Breast epithelium (tissue), 4 donors: ENCODE measurements around the gene SYT13. TPM values are rescaled to one million over a fixed set of nuclear protein-coding genes. Genes with fewer than 3 reads are reported as not detected.

Source experiments
- DNase-seq, 2 donors: peaks; one replicate each; pipeline ENCODE4 v3.0.0-alpha.2; 2019; ENCODE audit warnings: low spot score in 2 of 2
- H3K27ac ChIP-seq, 2 donors: fragments of 200-600 bp; sonication (generic) in 1 of 2; one replicate each; pipeline ENCODE4 v1.5.1; 2016 to 2019; ENCODE audit warnings: mild to moderate bottlenecking in 1 of 2
- H3K27me3 ChIP-seq, 2 donors: fragments of 200-600 bp; sonication (generic) in 1 of 2; one replicate each; pipeline versions ENCODE4 v1.5.1 to v1.6.0; 2017 to 2019; ENCODE audit warnings: control low read depth in 1 of 2, mild to moderate bottlenecking in 1 of 2
- H3K36me3 ChIP-seq: fragments of 200-600 bp; one replicate; pipeline ENCODE4 v1.5.1; 2019
- H3K4me1 ChIP-seq, 2 donors: fragments of 200-600 bp; sonication (generic); one replicate each; pipeline ENCODE4 v1.5.1; 2016 to 2019; ENCODE audit warnings: control low read depth in 1 of 2
- H3K4me3 ChIP-seq, 3 donors: fragments of 200-600 bp; sonication (generic); 1 replicate in 2 of 3; 2 replicates in 1 of 3; pipeline ENCODE4 v1.5.1; 2016 to 2019; ENCODE audit warnings: mild to moderate bottlenecking in 3 of 3, moderate library complexity in 2 of 3
- H3K9me3 ChIP-seq, 2 donors: fragments of 200-600 bp; sonication (generic) in 1 of 2; one replicate each; pipeline ENCODE4 v1.5.1; 2016 to 2019; ENCODE audit warnings: control low read depth in 1 of 2
- CTCF ChIP-seq, 3 donors: fragments of 450-650 bp; IDR thresholded peaks; one replicate each; pipeline ENCODE4 v1.5.1; 2016 to 2017; ENCODE audit warnings: antibody characterized with exemption in 3 of 3, mild to moderate bottlenecking in 3 of 3, moderate library complexity in 3 of 3
- POLR2A ChIP-seq: fragments of 450-650 bp; IDR thresholded peaks from one replicate; pipeline ENCODE4 v1.6.1; 2016; ENCODE audit warnings: antibody characterized with exemption, mild to moderate bottlenecking, moderate library complexity
- POLR2AphosphoS5 ChIP-seq, 3 donors: sonication (generic); formaldehyde crosslinking; IDR thresholded peaks; one replicate each; pipeline ENCODE4 v1.6.1; 2017; ENCODE audit warnings: antibody characterized with exemption in 3 of 3
- intact Hi-C: fragments of 100-400 bp; cut with DNase I; formaldehyde crosslinking; loops from one replicate; pipeline ENCODE4 v1.15.1; 2023; ENCODE audit warnings: low total_unique reads
- total RNA-seq, 3 donors: library from RNA; depleted of rRNA; stranded (reverse); fragments of >200 nt; gene quantifications; one replicate each; pipeline ENCODE4 v1.1.0, GENCODE V29; 2016

Gene SYT13
- total RNA-seq, 3 donors from 2014 or later, result 0.29 to 0.33 TPM; not detected in 1

- no peak overlapping the region for H3K27ac ChIP-seq
- no peaks in the 10 kb centered on the region for H3K9me3 ChIP-seq
- H3K36me3 ChIP-seq, result no peaks in the 10 kb centered on the region
- H3K4me3 ChIP-seq, result no peak overlapping the region
- no peaks in the 10 kb centered on the region for H3K4me1 ChIP-seq
- intact Hi-C loops, result no loop called here
- H3K27me3 ChIP-seq, result no peaks in the 10 kb centered on the region
- no peak for DNase-seq
- TF ChIP-seq CTCF (IDR thresholded peaks at IDR 0.05), result no peak
- no peak for TF ChIP-seq POLR2A
- no peak for TF ChIP-seq POLR2AphosphoS5 (IDR thresholded peaks at IDR 0.05)
Observed at GRCh38 chr11:45275828-45276227, 10.3 kb downstream of the SYT13 start.

- TF ChIP-seq CTCF (IDR thresholded peaks at IDR 0.05), result no peak
- no peak for TF ChIP-seq POLR2AphosphoS5 (IDR thresholded peaks at IDR 0.05)
- no peak for TF ChIP-seq POLR2A
- no peaks in the 10 kb centered on the region for H3K36me3 ChIP-seq
- H3K4me3 ChIP-seq, result no peak overlapping the region
- H3K9me3 ChIP-seq, result no peaks in the 10 kb centered on the region
- H3K27me3 ChIP-seq, result no peaks in the 10 kb centered on the region
- intact Hi-C loops, result no loop called here
- H3K27ac ChIP-seq, result no peak overlapping the region
- no peak for DNase-seq
- no peaks in the 10 kb centered on the region for H3K4me1 ChIP-seq
Observed at GRCh38 chr11:45274206-45274605, 11.9 kb downstream of the SYT13 start.

GRCh38 chr11:45273509-45273908 lies 12.6 kb downstream of the SYT13 start:
- Histone ChIP-seq H3K36me3 (no peaks in the 10 kb centered on the region), H3K27ac (no peak overlapping the region), H3K4me1 (no peaks in the 10 kb centered on the region), H3K9me3 (no peaks in the 10 kb centered on the region), H3K4me3 (no peak overlapping the region), H3K27me3 (no peaks in the 10 kb centered on the region)
- TF ChIP-seq CTCF (IDR thresholded peaks at IDR 0.05), result no peak
- TF ChIP-seq POLR2A, result no peak
- no peak for TF ChIP-seq POLR2AphosphoS5 (IDR thresholded peaks at IDR 0.05)
- intact Hi-C loops, result no loop called here
- DNase-seq, result no peak

- TF ChIP-seq POLR2AphosphoS5 (IDR thresholded peaks at IDR 0.05) (no peak), CTCF (IDR thresholded peaks at IDR 0.05) (no peak)
- no peak overlapping the region for H3K27ac ChIP-seq
- intact Hi-C loops, result no loop called here
- no peaks in the 10 kb centered on the region for H3K36me3 ChIP-seq
- no peak for DNase-seq
- H3K4me3 ChIP-seq, result no peak overlapping the region
- no peaks in the 10 kb centered on the region for H3K4me1 ChIP-seq
- H3K9me3 ChIP-seq, result no peaks in the 10 kb centered on the region
- H3K27me3 ChIP-seq, result no peaks in the 10 kb centered on the region
Observed at GRCh38 chr11:45272701-45273100, 13.4 kb downstream of the SYT13 start.

- intact Hi-C loops, result no loop called here
- no peaks in the 10 kb centered on the region for H3K27me3 ChIP-seq
- TF ChIP-seq CTCF (IDR thresholded peaks at IDR 0.05) (no peak), POLR2AphosphoS5 (IDR thresholded peaks at IDR 0.05) (no peak), POLR2A (no peak)
Observed at GRCh38 chr11:45270946-45271716, 15.0 kb downstream of the SYT13 start.

More at GRCh38 chr11:45270946-45271716, 15.0 kb downstream of the SYT13 start:
- Histone ChIP-seq H3K4me3 (no peak overlapping the region), H3K36me3 (no peaks in the 10 kb centered on the region), H3K4me1 (no peaks in the 10 kb centered on the region), H3K9me3 (no peaks in the 10 kb centered on the region), H3K27ac (no peak overlapping the region)
- no peak for DNase-seq
